Vagina (tissue), 2 donors: ENCODE results near the gene SELPLG. TPM values are rescaled to one million over a fixed set of nuclear protein-coding genes. Genes with fewer than 3 reads are reported as not detected.

Experiments
- DNase-seq, 2 donors: peaks; one replicate each; pipeline ENCODE4 v3.0.0-alpha.2; 2017; ENCODE audit errors: extremely low spot score in 2 of 2
- H3K27ac ChIP-seq: fragments of 200-600 bp; sonication (generic); one replicate; pipeline ENCODE4 v1.5.1; 2019
- H3K27me3 ChIP-seq: fragments of 200-600 bp; sonication (generic); one replicate; pipeline ENCODE4 v1.5.1; 2019
- H3K36me3 ChIP-seq, 2 donors: fragments of 200-600 bp; sonication (generic); one replicate each; pipeline ENCODE4 v1.5.1; 2017 to 2019
- H3K4me1 ChIP-seq: fragments of 200-600 bp; sonication (generic); one replicate; pipeline ENCODE4 v1.5.1; 2019
- H3K4me3 ChIP-seq, 2 donors: fragments of 200-600 bp; sonication (generic); 1 replicate in 1 of 2; 2 replicates in 1 of 2; pipeline ENCODE4 v1.5.1; 2016 to 2019
- H3K9me3 ChIP-seq: fragments of 200-600 bp; sonication (generic); one replicate; pipeline ENCODE4 v1.5.1; 2019
- POLR2A ChIP-seq, 2 donors: fragments of 450-650 bp; IDR thresholded peaks; one replicate each; pipeline ENCODE4 v1.6.1; 2017; ENCODE audit warnings: antibody characterized with exemption in 2 of 2, mild to moderate bottlenecking in 2 of 2, moderate library complexity in 2 of 2
- POLR2AphosphoS5 ChIP-seq, 2 donors: sonication (generic); formaldehyde crosslinking; IDR thresholded peaks; one replicate each; pipeline ENCODE4 v1.9.0; 2017; ENCODE audit warnings: antibody characterized with exemption in 2 of 2, mild to moderate bottlenecking in 2 of 2, low read depth in 1 of 2; ENCODE audit not compliant: insufficient read depth in 1 of 2
- intact Hi-C: fragments of 100-400 bp; cut with DNase I; formaldehyde crosslinking; loops from one replicate; pipeline ENCODE4 v1.15.1; 2023
- total RNA-seq: library from RNA; depleted of rRNA; stranded (reverse); fragments of >200 nt; gene quantifications from one replicate; pipeline ENCODE4 v1.2.3, GENCODE V29; 2016
- TF ChIP-seq, protein P1 (sequence below), 3 experiments: fragments of 450-650 bp in 2 of 3; fragments of 200-600 bp in 1 of 3; sonication (generic) in 1 of 3; IDR thresholded peaks; one replicate each; pipeline ENCODE4 v1.5.1; 2017 to 2019; ENCODE audit warnings: antibody characterized with exemption in 3 of 3, mild to moderate bottlenecking in 2 of 3, moderate library complexity in 2 of 3

Gene SELPLG
- total RNA-seq, 1 donor from 2014 or later: 14.2 TPM

DNA sequence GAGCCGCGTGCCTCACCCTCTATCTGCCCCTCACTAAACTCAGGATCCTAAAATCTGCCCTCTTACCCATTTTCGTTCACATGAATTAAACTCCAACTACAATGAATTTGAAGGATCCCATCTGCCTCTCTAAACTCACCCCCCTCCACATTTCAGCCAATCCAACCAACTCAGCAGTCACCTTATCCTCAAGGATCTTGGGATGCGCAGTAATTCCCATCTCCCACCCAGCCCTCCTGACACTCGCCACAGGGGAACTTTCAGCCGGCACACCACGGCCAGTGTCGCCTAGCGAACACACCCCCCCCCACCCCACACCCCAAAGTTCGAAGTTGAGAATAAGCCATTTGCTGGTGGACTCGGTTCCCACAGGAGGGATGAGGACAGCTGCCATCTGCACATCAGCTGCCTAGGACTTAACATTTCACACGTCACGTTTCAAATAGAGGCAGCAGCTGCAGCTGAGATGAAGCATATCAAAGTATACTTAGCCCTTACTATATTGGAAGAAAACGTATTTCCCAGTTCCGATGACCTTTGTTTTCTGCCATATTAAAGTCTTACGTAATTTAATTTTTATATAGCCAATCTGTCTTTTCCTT, 8.7 kb upstream of the SELPLG start:
- no peak for DNase-seq
- Histone ChIP-seq H3K27me3 (no peaks in the 10 kb centered on the region), H3K36me3 (peaks cover 0 to 23% of the 10 kb centered on the region in 2 donors), H3K4me3 (no peak overlapping the region), H3K27ac (no peak overlapping the region), H3K4me1 (peaks cover 20% of the 10 kb centered on the region), H3K9me3 (no peaks in the 10 kb centered on the region)
- intact Hi-C loops: no loop called here
- TF ChIP-seq, protein P1, sequence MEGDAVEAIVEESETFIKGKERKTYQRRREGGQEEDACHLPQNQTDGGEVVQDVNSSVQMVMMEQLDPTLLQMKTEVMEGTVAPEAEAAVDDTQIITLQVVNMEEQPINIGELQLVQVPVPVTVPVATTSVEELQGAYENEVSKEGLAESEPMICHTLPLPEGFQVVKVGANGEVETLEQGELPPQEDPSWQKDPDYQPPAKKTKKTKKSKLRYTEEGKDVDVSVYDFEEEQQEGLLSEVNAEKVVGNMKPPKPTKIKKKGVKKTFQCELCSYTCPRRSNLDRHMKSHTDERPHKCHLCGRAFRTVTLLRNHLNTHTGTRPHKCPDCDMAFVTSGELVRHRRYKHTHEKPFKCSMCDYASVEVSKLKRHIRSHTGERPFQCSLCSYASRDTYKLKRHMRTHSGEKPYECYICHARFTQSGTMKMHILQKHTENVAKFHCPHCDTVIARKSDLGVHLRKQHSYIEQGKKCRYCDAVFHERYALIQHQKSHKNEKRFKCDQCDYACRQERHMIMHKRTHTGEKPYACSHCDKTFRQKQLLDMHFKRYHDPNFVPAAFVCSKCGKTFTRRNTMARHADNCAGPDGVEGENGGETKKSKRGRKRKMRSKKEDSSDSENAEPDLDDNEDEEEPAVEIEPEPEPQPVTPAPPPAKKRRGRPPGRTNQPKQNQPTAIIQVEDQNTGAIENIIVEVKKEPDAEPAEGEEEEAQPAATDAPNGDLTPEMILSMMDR (IDR thresholded peaks at IDR 0.05): no peak
- TF ChIP-seq POLR2A (IDR thresholded peaks at IDR 0.05) (no peak), POLR2AphosphoS5 (IDR thresholded peaks at IDR 0.05; ENCODE audit: insufficient read depth in 1 of 2, low read depth in 1 of 2) (no peak)

DNA sequence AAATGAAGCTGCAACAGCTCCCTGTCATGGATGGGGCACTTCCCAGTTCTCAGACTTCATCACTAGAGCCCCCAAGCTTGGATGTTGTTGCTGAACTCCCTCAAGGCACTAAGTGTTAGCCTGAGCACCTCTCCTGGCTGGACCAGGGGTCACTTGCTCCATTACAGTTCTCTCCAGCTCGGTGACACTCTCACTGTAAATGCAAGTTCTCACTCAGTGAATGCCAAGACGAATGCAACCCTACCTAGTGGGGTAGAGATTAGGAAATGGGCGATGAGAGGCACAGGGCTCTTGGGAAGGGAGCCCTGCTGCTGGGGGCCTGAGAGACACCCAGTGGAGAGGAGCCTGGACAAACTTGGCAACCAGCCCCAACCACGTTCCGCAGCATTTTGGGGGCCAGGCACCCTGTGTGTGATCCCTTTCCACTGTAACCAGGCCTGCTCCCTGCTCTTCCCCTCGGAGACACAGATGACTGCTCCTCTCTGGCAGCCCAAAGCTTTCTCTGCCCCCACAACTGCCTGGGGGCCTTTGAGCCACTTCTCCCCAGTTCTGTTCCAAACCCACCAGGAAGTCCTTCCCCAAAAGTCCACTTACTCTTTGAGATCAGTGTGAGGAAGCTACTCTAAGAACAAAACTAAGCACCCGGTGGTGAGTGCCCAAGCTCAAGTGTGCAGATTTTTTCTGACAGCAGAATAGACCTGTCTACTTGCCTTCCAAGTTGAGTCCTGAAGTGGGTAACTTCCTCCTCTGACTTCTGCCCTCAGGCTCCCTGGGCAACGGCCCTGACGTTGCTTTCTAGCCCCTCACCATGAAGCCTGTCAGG, 8.0 kb upstream of the SELPLG start:
- TF ChIP-seq POLR2AphosphoS5 (IDR thresholded peaks at IDR 0.05; ENCODE audit: insufficient read depth in 1 of 2, low read depth in 1 of 2) (peak in 1 of 2 donors; percentile 25), POLR2A (IDR thresholded peaks at IDR 0.05) (no peak)
- Histone ChIP-seq H3K27ac (no peak overlapping the region), H3K4me1 (peaks cover 24% of the 10 kb centered on the region), H3K27me3 (no peaks in the 10 kb centered on the region), H3K36me3 (peaks cover 0 to 19% of the 10 kb centered on the region in 2 donors), H3K9me3 (no peaks in the 10 kb centered on the region), H3K4me3 (no peak overlapping the region)
- intact Hi-C loops: no loop called here
- DNase-seq: no peak

DNA sequence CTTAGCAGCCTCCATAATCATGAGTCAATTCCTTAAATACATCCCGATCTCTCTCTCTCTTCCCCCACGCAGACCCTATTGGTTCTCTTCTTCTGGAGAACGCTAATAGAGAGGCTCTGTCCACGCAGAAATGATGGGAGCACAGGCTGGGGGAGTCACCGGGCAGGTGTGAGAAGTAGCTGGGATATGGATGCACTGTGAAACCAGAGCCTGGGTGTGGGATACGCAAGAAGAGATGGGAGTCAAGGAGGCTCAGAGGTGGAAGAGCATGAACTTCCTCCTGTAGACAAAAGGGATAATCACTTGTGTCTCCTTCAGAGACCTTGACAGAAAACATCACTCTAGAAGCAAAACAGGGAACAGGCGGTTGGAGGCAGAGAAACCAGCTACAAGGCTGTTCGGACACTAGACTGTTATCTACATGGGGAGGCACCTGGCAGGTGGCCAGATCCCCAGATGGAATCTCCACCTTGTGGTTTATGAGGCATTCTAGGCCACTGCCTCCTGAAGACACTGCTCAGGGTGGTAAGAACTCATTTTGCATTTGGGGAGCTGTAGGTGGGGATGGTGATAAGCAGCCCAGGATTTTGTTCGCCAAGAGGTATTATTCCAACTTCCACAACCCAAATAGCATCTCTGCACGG, 7.2 kb upstream of the SELPLG start:
- H3K36me3 ChIP-seq: peaks cover 0 to 12% of the 10 kb centered on the region in 2 donors
- H3K27me3 ChIP-seq: no peaks in the 10 kb centered on the region
- H3K27ac ChIP-seq: no peak overlapping the region
- H3K9me3 ChIP-seq: no peaks in the 10 kb centered on the region
- H3K4me1 ChIP-seq: peaks cover 24% of the 10 kb centered on the region
- no peak for DNase-seq
- intact Hi-C loops: no loop called here
- no peak for TF ChIP-seq POLR2AphosphoS5 (IDR thresholded peaks at IDR 0.05; ENCODE audit: insufficient read depth in 1 of 2, low read depth in 1 of 2)
- TF ChIP-seq, protein P1 (IDR thresholded peaks at IDR 0.05): no peak
- TF ChIP-seq POLR2A (IDR thresholded peaks at IDR 0.05): no peak
- no peak overlapping the region for H3K4me3 ChIP-seq

DNA sequence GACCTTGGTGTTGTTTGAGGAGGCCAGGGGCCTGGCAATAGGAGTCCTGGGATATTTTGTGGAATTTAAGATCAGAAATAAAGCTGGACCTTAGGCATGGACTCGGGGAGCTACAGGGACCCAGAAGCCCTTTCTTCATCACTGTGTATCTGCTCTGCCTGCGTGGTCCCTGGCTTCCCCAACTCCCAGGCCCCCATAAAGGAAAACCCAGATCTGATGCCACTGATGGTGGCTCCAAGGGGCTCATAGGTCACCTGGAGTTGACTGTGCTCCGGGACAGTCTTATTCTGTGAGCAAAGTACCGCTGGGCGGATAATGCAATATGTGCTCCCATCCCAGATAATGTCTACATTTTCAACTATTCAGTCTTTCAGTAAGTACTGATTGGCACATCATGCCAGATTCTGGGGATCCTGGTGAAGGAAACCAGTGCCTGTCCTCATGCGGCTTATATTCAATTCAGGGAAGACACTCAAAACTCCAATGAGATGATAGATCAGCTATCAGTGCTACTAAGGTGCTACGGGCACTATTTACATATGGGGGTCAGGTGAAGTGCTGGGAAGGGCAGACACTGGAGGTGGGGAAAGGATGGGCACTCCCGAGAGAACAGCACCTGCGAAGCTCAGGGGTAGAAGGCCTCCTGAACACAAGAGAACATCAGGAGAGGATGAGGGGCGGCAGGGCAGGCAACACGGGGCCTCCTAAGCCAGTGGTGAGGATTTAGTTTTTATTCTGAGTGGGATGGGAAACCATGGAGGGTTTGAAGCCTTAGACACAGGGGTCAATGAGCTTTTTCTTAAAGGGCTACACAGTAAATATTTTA, 5.5 kb upstream of the SELPLG start:
- Histone ChIP-seq H3K4me3 (no peak overlapping the region), H3K4me1 (peaks cover 24% of the 10 kb centered on the region)

More for the DNA sequence above, 5.5 kb upstream of the SELPLG start:
- Histone ChIP-seq H3K36me3 (no peaks in the 10 kb centered on the region), H3K27ac (peak overlapping the region; percentile 41), H3K9me3 (no peaks in the 10 kb centered on the region), H3K27me3 (no peaks in the 10 kb centered on the region)
- TF ChIP-seq POLR2AphosphoS5 (IDR thresholded peaks at IDR 0.05; ENCODE audit: insufficient read depth in 1 of 2, low read depth in 1 of 2): no peak
- no peak for TF ChIP-seq POLR2A (IDR thresholded peaks at IDR 0.05)
- TF ChIP-seq, protein P1 (IDR thresholded peaks at IDR 0.05): no peak
- intact Hi-C loops: no loop called here
- DNase-seq: no peak
